GM21423 (cell line): ENCODE data around the gene BSN.

Experiments used
- ATAC-seq: cut with Tn5 transposase; IDR thresholded peaks from one replicate; pipeline ENCODE4 v1.9.1; 2021; ENCODE audit warnings: mild to moderate bottlenecking, moderate library complexity; ENCODE audit not compliant: unreplicated experiment

BSN gene

DNA sequence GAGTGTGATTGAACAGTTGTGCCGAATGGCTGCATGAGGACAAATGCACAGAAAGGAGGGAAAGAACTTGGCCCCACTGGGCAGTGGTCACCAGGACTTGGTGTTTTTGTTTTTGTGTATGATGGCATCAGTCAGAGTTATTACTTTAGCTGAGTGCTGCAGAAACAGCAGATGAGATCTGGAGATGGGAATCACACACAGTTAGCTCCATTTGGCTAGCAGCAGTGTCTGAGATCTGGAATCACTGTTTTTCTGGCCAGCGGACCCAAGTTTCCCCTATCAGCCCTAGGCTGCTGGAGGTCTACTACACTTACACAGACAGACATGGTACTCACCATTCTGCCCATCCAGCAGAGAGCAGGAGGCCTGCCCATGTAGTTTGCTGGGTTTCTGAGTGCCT, 74.0 kb downstream of the BSN start:
- ATAC-seq = no peak

DNA sequence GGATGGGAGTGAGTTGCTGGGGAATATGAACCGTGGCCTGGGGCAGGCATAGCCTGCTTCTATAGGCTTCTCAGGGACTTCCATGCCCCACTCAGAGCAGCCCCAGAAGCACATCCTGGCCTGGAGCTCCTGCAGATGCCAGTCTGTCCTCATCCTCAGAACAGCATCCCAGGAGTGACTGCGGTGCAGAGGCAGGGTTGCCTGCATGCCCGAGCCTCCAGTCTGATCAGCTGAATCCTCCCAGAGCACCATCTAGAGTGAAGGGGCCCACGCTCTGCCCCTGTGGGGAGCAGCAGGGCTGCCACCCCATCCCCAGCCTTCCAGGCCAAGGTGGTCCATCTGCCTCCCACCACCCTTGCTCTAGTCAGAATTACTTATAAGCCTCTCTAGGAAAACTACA, 75.2 kb downstream of the BSN start:
- no peak for ATAC-seq

- ATAC-seq = no peak
These were observed 75.6 kb downstream of the BSN start for GRCh38 chr3:49629866-49630265.

DNA sequence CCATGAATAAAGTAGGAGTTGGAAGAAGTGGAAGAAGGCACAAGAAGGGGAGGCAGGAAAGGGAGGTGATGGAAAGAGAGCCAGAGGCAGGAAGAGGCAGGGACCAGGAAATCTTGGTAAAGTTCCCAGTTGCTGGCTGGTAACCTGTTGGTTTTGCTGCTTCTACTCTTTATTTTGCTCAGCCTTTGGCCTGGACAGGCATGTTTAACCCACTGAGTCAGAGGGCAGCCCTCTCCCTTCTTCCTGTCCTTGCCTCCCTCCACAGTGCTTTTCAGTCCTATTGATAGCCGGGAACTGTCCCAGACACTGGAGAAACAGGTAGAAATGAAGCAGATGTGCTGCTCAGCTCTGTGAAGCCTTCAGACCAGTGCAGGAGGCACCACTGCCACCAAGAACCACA, 76.5 kb downstream of the BSN start:
- ATAC-seq = no peak

- ATAC-seq = no peak
These were observed 80.5 kb downstream of the BSN start for GRCh38 chr3:49634736-49635135.

DNA sequence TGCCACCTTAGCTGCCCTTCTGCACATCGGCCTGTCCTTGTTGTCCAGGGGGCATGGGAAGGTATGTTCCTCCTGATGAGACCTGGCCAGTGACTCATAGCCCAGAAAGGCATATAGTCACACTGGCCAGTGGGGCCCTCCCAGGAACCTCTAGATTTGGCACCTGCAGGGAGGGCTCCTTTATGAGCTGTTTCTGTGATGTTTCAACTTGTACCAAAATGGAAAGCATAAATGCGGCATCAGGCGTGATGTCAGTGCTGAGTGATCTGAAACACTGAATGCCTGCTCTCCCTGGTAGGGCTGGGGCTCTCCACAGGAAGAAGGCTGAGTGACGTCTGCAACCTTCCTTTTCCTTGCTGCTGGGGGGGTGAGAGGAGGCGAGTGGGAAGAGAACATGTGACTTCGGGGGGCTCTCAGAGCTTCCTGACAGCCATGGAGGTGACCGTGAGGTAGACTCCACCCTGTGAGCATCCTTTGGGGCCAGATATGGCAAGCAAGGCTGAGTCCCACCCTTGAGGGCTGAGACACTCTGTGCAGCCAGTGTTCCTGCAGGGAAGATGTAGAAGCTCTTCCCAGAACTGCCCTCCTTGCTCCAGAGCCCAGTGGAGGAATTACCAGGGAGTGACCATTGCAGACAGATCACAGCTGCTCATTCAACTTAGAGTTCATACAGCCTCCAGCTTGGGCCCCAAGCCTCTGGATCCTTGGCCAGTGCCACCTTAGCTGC, 82.8 kb downstream of the BSN start:
- no peak for ATAC-seq

- ATAC-seq = no peak
These were observed 84.2 kb downstream of the BSN start for GRCh38 chr3:49638445-49638844.

DNA sequence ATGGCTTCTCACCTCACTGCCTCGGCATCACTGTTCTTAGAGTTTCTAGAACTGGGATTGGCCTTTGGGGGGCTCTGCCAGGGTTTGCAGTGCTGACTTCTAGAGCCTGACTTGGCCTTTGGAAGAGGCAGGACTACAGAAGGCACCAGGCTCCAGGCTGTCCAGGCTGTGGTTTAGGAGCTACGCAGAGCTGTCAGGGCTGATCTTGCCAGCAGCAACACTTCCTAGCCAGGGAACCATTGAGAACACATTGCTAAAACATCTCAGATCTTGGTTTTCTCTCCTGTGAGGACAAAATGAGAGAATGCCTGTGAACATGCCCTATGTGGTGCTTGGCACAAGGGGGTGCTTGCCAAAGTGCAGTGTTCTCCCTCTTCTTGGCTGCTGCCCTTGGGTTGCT, 85.3 kb downstream of the BSN start:
- ATAC-seq = no peak

- ATAC-seq = no peak
These were observed 87.0 kb downstream of the BSN start for GRCh38 chr3:49641292-49641691.

GRCh38 chr3:49641921-49642707, 87.8 kb downstream of the BSN start:
- ATAC-seq = no peak

GRCh38 chr3:49642708-49643145, 88.5 kb downstream of the BSN start:
- ATAC-seq = no peak

GRCh38 chr3:49644684-49645083, 90.4 kb downstream of the BSN start:
- no peak for ATAC-seq

GRCh38 chr3:49646236-49646635, 92.0 kb downstream of the BSN start:
- ATAC-seq = no peak

GRCh38 chr3:49647741-49648140, 93.5 kb downstream of the BSN start:
- ATAC-seq = no peak

DNA sequence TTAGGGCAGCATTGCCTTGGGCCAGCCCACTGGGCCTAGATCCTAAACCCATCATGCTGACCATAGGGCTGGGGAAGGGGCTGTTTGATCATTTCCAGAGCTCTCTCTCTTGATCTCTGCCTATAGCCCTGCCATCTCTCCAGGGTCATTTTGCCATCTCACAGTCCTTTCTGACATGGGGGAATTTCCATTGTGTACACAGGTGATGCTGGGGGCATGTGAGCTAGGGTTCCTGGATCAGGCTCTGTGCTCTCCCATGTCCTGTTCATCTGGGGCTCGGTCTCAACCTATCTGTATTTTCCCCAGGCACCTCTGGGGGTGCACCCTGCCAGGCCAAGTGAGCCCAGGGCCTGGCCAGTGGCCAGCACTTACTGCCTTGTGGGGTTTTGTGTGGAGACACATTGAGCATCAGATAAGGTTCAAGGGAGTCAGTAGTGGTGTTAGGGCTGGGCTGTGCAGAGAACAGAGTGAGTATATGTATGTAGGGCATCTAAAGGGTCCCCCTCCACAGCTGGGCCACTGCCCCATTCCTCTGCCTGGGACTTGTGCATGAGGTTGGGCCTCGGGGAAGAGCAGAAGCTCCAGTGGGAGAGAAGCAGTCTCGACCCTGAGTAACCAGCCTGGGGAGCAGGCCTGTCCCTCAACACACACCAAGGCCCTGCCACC, 94.2 kb downstream of the BSN start:
- no peak for ATAC-seq

DNA sequence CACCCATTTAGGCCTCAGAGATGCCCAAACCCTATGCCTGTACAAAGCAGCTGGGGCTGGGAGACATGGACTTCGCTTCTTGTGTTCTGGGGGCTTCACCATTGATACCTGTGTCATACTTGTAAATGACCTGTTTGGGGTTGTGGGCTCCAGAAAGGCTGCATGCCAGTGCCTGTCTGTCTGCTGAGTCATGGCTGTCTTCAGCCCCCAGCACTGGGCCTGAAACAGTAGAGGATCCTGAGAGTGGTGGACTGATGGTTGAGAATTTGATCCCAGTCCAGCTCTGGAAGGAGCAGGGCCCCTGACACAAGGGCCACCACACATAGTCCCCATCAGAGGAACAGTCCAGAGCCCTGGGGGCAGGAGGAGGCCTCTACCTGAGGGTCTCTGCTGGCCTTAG, 95.3 kb downstream of the BSN start:
- no peak for ATAC-seq

GRCh38 chr3:49650177-49650576, 95.9 kb downstream of the BSN start:
- ATAC-seq = no peak

GRCh38 chr3:49650637-49651036, 96.4 kb downstream of the BSN start:
- ATAC-seq = no peak

- ATAC-seq = no peak
These were observed 98.1 kb downstream of the BSN start for GRCh38 chr3:49652218-49652902.

GRCh38 chr3:49652903-49653415, 98.7 kb downstream of the BSN start:
- no peak for ATAC-seq

GRCh38 chr3:49653621-49654020, 99.3 kb downstream of the BSN start:
- ATAC-seq = no peak
